HEK293 (cell line): ENCODE data around the gene PCSK2.

ENCODE experiments used
- EGR2 ChIP-seq: fragments of 450-650 bp; formaldehyde crosslinking; IDR thresholded peaks from 2 replicates; pipeline ENCODE4 v1.5.1; 2016; ENCODE audit warnings: low read depth, missing biosample characterization, missing genetic modification characterization
- MEIS1 ChIP-seq: sonication (generic); formaldehyde crosslinking; IDR thresholded peaks from 2 replicates; pipeline ENCODE4 v1.8.1; 2022; ENCODE audit warnings: missing genetic modification reagents, mild to moderate bottlenecking, borderline replicate concordance
- SALL2 ChIP-seq: fragments of 450-650 bp; formaldehyde crosslinking; IDR thresholded peaks from 2 replicates; pipeline ENCODE4 v1.5.0; 2017; ENCODE audit warnings: missing biosample characterization, mild to moderate bottlenecking, missing genetic modification characterization, borderline replicate concordance
- SP2 ChIP-seq: fragments of 450-650 bp; formaldehyde crosslinking; IDR thresholded peaks from 2 replicates; pipeline ENCODE4 v1.5.1; 2016; ENCODE audit warnings: missing biosample characterization, missing genetic modification characterization
- ZBTB44 ChIP-seq: fragments of 450-650 bp; IDR thresholded peaks from 2 replicates; pipeline ENCODE4 v1.5.1; 2018; ENCODE audit warnings: missing biosample characterization, mild to moderate bottlenecking, missing genetic modification characterization
- ZNF114 ChIP-seq: fragments of 450-650 bp; formaldehyde crosslinking; IDR thresholded peaks from 2 replicates; pipeline ENCODE4 v1.5.0; 2017; ENCODE audit warnings: missing biosample characterization, missing genetic modification characterization
- ZNF121 ChIP-seq: fragments of 450-650 bp; formaldehyde crosslinking; IDR thresholded peaks from 2 replicates; pipeline ENCODE4 v1.5.1; 2016; ENCODE audit warnings: missing biosample characterization, missing genetic modification characterization
- ZNF174 ChIP-seq: fragments of 450-650 bp; formaldehyde crosslinking; IDR thresholded peaks from 2 replicates; pipeline ENCODE4 v1.5.0; 2017; ENCODE audit warnings: missing biosample characterization, mild to moderate bottlenecking, missing genetic modification characterization
- ZNF202 ChIP-seq: fragments of 450-650 bp; formaldehyde crosslinking; IDR thresholded peaks from 2 replicates; pipeline ENCODE4 v1.5.1; 2016; ENCODE audit warnings: missing biosample characterization, missing genetic modification characterization, borderline replicate concordance
- ZNF558 ChIP-seq: fragments of 450-650 bp; formaldehyde crosslinking; IDR thresholded peaks from 2 replicates; pipeline ENCODE4 v1.5.1; 2016; ENCODE audit warnings: missing biosample characterization, missing genetic modification characterization
- ZNF701 ChIP-seq: fragments of 450-650 bp; formaldehyde crosslinking; IDR thresholded peaks from 2 replicates; pipeline ENCODE4 v1.5.1; 2016; ENCODE audit warnings: missing biosample characterization, missing genetic modification characterization
- ZNF747 ChIP-seq: fragments of 450-650 bp; formaldehyde crosslinking; IDR thresholded peaks from 2 replicates; pipeline ENCODE4 v1.5.1; 2016; ENCODE audit warnings: missing biosample characterization, missing genetic modification characterization
- TF ChIP-seq, protein P1 (sequence below): fragments of 450-650 bp; formaldehyde crosslinking; IDR thresholded peaks from 2 replicates; pipeline ENCODE4 v1.5.1; 2016; ENCODE audit warnings: missing biosample characterization, missing genetic modification characterization
- TF ChIP-seq, protein P2 (sequence below): fragments of 450-650 bp; formaldehyde crosslinking; IDR thresholded peaks from 2 replicates; pipeline ENCODE4 v1.5.1; 2016; ENCODE audit warnings: missing biosample characterization, missing genetic modification characterization

DNA sequence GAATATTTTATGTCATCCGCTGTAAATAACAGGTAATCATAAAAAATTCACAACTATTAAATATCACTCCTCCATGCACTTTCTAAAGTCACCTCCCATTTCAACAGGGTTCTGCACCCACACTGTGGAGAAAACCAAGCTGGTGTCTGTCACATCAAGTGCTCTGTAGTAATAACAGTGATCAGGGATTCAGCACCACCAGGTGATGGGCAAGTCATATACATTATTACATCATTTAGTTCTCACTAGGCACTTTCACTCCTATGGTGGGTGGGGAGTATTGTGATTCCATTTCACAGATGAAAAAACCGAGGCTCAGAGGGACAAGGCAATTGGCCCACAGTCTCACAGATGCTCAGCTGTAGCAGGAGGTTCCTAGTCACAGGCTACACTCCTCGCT is 295.7 kb downstream of the PCSK2 start:
- TF ChIP-seq, protein P1, sequence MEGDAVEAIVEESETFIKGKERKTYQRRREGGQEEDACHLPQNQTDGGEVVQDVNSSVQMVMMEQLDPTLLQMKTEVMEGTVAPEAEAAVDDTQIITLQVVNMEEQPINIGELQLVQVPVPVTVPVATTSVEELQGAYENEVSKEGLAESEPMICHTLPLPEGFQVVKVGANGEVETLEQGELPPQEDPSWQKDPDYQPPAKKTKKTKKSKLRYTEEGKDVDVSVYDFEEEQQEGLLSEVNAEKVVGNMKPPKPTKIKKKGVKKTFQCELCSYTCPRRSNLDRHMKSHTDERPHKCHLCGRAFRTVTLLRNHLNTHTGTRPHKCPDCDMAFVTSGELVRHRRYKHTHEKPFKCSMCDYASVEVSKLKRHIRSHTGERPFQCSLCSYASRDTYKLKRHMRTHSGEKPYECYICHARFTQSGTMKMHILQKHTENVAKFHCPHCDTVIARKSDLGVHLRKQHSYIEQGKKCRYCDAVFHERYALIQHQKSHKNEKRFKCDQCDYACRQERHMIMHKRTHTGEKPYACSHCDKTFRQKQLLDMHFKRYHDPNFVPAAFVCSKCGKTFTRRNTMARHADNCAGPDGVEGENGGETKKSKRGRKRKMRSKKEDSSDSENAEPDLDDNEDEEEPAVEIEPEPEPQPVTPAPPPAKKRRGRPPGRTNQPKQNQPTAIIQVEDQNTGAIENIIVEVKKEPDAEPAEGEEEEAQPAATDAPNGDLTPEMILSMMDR (tag by site-specific recombination) = no peak
- TF ChIP-seq ZNF202 (tag by site-specific recombination) (no peak), MEIS1 (CRISPR knock-in tag) (no peak), SALL2 (tag by site-specific recombination) (no peak), ZNF114 (tag by site-specific recombination) (no peak), ZNF558 (no peak), ZBTB44 (tag by site-specific recombination) (no peak), EGR2 (tag by site-specific recombination) (no peak), ZNF174 (no peak), ZNF701 (no peak), SP2 (tag by site-specific recombination) (no peak), ZNF121 (no peak), ZNF747 (tag by site-specific recombination) (no peak)
- TF ChIP-seq, protein P2, sequence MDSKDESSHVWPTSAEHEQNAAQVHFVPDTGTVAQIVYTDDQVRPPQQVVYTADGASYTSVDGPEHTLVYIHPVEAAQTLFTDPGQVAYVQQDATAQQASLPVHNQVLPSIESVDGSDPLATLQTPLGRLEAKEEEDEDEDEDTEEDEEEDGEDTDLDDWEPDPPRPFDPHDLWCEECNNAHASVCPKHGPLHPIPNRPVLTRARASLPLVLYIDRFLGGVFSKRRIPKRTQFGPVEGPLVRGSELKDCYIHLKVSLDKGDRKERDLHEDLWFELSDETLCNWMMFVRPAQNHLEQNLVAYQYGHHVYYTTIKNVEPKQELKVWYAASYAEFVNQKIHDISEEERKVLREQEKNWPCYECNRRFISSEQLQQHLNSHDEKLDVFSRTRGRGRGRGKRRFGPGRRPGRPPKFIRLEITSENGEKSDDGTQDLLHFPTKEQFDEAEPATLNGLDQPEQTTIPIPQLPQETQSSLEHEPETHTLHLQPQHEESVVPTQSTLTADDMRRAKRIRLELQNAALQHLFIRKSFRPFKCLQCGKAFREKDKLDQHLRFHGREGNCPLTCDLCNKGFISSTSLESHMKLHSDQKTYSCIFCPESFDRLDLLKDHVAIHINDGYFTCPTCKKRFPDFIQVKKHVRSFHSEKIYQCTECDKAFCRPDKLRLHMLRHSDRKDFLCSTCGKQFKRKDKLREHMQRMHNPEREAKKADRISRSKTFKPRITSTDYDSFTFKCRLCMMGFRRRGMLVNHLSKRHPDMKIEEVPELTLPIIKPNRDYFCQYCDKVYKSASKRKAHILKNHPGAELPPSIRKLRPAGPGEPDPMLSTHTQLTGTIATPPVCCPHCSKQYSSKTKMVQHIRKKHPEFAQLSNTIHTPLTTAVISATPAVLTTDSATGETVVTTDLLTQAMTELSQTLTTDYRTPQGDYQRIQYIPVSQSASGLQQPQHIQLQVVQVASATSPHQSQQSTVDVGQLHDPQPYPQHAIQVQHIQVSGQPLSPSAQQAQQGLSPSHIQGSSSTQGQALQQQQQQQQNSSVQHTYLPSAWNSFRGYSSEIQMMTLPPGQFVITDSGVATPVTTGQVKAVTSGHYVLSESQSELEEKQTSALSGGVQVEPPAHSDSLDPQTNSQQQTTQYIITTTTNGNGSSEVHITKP = no peak
